GM12865 (cell line): ENCODE data around the gene GOLGA6L10.
A peak's percentile ranks its signal among the peaks of the same experiment; 100 is the strongest.
"Not testable (repeated sequence)": the region's sequence is repeated elsewhere in the genome, so short reads cannot be mapped to it uniquely, and the experiment has no call there.

ENCODE experiments used
- DNase-seq: peaks from one replicate; pipeline ENCODE4 v3.0.0; 2010; ENCODE audit warnings: low read depth
- H3K4me3 ChIP-seq: 2 replicates; pipeline ENCODE4 v1.5.1; 2011; ENCODE audit warnings: mild to moderate bottlenecking, low read depth, low read length, control low read depth
- TF ChIP-seq, protein P1 (sequence below): IDR thresholded peaks from 2 replicates; pipeline ENCODE4 v1.5.1; 2011; ENCODE audit warnings: low read length, control low read depth, low read depth, inconsistent platforms; ENCODE audit not compliant: insufficient read depth; ENCODE audit errors: missing control alignments

Gene GOLGA6L10, protein sequence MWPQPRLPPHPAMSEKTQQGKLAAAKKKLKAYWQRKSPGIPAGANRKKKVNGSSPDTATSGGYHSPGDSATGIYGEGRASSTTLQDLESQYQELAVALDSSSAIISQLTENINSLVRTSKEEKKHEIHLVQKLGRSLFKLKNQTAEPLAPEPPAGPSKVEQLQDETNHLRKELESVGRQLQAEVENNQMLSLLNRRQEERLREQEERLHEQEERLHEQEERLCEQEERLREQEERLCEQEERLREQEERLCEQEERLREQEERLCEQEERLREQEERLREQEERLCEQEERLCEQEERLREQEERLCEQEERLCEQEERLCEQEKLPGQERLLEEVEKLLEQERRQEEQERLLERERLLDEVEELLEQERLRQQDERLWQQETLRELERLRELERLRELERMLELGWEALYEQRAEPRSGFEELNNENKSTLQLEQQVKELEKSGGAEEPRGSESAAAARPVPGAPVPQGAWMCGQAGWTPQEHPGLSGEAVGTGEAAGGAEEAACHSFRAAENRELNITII

DNA sequence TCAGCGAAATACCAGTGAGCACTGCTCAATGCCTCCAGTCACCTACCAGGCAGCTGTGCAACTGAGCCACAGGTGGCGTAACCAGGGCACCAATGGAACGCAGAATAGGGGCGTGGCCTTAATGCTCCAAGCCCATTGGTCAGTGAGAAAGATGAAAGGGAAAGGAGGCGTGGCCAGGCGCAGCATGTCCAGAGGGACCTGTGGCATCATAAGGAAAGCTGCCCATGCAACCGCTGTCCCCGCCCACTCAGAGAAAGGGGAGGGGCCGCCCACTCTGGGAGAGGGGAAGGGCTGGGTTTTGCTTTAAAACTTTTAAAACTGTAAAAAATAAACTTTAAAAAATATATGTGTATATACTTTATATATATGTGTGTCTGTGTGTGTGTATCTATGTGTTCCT lies at the start of gene GOLGA6L10:
Gene GOLGA6L10 (minus strand): TSS at position 101 of the 400 bp plus-strand sequence. CDS start 100 bp downstream, at position 1.
- H3K4me3 ChIP-seq, DNase-seq: not testable (repeated sequence)

DNA sequence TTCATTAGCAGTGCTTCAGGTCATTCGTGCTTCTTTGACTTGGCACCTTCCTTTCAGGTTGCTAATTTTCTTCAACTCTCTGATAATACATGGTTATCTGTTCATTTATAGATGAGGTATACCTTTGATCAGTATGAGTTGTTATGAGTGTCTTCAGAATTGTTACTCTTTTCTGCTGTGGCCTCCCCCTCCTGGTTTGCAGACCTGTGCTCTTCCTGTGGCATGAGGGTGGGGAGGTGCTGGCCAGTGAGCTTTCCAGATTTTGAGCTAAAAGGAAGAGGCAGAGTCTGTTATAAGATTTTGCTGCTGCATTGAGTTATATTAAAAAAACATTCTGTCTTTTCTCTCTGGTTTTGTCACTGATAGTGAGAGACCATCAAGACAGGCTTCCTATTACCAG lies 49.5 kb upstream of the GOLGA6L10 start:
- TF ChIP-seq, protein P1, sequence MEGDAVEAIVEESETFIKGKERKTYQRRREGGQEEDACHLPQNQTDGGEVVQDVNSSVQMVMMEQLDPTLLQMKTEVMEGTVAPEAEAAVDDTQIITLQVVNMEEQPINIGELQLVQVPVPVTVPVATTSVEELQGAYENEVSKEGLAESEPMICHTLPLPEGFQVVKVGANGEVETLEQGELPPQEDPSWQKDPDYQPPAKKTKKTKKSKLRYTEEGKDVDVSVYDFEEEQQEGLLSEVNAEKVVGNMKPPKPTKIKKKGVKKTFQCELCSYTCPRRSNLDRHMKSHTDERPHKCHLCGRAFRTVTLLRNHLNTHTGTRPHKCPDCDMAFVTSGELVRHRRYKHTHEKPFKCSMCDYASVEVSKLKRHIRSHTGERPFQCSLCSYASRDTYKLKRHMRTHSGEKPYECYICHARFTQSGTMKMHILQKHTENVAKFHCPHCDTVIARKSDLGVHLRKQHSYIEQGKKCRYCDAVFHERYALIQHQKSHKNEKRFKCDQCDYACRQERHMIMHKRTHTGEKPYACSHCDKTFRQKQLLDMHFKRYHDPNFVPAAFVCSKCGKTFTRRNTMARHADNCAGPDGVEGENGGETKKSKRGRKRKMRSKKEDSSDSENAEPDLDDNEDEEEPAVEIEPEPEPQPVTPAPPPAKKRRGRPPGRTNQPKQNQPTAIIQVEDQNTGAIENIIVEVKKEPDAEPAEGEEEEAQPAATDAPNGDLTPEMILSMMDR: no peak
- no peak overlapping the region for H3K4me3 ChIP-seq
- no peak for DNase-seq

DNA sequence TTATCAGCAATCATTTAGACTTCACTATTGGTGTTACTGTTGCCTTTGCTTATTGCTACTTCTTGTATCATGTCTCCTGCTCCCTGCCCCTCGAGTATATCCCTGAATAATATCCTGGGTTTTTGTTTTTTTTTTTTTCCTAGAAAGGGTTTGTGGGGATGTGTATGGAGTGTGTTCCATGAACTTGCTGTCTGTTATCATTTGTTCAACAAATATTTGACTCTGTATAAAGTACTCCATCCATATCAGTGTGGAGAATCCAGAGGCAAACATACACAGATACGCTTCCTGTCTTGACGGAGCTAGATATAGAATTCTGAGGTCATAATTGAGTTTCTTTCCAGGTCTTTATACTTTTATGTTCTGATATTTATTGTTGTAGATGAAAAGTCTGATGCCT lies 48.5 kb upstream of the GOLGA6L10 start:
- H3K4me3 ChIP-seq: no peak overlapping the region
- no peak for DNase-seq
- TF ChIP-seq, protein P1: no peak

DNA sequence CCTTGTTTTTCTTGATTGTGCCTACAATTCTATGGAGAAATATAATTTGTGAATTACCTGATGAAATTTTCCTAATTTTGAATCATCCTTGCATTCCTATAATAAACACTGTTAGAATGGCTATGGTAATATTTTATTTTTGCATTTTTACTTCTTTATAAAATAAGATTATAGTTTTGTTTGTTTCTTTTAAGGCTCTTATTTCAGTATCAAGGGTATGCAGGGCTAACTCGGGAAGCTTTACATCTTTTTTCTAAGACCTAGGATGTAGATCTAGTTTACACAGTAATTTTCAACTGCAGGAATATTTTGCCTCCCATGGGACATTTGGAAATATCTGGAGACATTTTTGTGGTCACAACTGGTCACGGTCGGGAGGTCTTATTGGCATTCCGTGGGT lies 46.5 kb upstream of the GOLGA6L10 start:
- not testable (repeated sequence) for H3K4me3 ChIP-seq, DNase-seq

DNA sequence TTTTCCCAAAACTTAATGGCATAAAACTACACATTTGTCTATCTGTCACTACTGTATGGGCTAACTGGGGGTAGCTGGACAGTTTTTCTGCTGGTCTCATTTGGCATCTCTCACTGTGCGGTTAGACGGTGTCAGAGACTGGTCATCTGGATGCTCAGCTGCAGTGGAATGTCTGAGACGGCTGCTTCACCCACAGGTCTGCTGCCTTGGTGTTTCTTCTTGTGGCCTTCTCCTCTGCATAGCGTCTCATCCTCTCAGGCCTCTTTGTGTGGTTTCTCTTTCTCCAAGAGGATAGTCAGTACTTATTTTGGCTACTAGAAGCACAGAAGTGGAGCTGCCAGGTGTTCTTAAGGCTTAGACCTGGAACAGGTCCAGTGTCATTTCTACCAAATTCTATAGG lies 44.4 kb upstream of the GOLGA6L10 start:
- DNase-seq: no peak
- TF ChIP-seq, protein P1: no peak
- H3K4me3 ChIP-seq: no peak overlapping the region

DNA sequence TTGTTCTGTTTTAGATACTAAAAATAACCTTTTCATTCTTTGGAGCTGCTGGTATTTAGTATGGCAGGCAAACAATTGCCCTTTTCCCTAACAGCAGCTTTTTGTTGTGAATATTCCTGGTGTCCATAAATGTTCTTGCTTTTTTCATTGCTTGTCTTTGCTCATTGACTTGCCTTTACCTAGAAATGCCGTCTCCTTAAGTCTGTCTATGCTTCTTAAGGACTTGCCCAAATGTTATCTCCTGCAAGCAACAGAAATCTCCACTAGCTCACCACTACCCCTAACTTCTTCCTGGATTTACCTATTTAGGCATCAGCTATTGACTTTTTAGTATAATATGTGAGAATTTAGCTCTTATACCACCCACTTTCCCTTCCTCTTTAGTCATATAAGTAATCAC lies 42.8 kb upstream of the GOLGA6L10 start:
- DNase-seq, H3K4me3 ChIP-seq: not testable (repeated sequence)

DNA sequence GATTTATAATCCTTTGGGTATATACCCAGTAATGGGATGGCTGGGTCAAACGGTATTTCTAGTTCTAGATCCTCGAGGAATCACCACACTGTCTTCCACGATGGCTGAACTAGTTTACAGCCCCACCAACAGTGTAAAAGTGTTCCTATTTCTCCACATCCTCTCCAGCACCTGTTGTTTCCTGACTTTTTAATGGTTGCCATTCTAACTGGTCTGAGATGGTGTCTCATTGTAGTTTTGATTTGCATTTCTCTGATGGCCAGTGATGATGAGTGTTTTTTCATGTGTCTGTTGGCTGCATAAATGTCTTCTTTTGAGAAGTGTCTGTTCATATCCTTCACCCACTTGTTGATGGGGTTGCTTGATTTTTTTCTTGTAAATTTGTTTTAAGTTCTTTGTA lies 40.9 kb upstream of the GOLGA6L10 start:
- not testable (repeated sequence) for DNase-seq, H3K4me3 ChIP-seq

DNA sequence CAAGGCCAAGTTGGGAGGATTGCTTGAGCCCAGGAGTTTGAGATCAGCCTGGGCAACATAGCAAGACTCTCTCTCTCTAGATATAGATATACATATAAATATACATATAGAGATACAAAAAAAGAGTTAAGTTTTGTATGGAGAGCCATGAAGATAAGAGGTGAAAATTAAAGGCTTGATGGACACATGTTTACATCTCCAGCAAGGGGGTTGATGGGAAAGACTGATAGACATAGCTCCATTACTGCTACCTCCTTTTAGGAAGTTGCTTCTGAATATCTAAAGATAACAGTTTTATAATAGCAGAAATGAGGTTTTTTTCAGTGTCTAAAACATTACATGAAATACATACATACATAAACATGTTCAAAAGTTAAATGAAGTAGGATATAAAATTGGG lies 37.9 kb upstream of the GOLGA6L10 start:
- DNase-seq: not testable (repeated sequence)

DNA sequence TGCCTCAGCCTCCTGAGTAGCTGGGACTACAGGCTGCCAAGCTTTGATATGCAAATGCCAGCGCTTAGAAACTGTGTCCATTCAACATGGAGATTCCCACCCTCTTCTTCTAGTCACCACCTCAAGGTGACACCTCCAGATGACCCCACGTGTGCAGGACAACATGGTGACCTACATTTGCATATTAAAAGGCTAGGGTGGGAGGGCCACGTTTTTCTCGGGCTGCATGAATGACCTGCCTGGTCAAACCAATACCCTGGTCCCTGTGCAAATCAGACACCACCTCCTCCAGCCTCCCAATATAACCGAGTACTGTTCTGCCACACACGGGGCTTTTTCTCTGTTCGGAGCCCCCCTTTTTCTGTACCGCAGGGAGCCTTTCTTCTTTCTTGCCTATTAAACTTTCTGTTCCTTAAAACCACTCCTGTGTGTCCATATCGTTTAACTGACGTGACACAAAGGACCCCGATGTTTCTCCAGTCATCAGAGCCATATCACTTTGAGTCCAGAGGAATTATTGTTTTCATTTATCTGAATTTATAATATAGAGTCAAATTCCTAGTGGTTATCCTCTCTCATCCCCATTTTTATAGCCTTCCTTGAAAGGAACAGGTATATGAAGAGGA lies 32.2 kb upstream of the GOLGA6L10 start:
- not testable (repeated sequence) for H3K4me3 ChIP-seq
- DNase-seq: peak; percentile 8

More for the DNA sequence above, 37.9 kb upstream of the GOLGA6L10 start:
- H3K4me3 ChIP-seq: not testable (repeated sequence)

DNA sequence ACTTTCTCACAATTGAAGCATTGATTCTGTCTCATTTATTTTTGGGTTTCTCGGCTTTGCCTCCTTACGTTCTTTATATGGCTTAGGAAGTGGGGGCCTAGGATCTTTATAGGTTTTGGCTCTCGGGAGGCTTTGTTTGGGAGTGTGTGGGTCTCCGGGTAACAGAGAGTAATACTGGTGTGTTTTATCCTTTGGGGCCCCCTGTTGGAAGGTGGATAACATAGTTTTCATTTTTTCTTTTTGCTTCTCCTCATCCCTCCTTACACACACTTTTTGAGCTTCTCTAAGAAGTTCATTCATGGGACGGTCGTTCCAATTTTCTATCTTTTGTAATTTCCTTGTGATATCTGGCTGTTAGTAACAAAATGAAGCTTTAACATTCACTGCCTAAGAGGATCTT lies 30.3 kb upstream of the GOLGA6L10 start:
- not testable (repeated sequence) for DNase-seq, H3K4me3 ChIP-seq

DNA sequence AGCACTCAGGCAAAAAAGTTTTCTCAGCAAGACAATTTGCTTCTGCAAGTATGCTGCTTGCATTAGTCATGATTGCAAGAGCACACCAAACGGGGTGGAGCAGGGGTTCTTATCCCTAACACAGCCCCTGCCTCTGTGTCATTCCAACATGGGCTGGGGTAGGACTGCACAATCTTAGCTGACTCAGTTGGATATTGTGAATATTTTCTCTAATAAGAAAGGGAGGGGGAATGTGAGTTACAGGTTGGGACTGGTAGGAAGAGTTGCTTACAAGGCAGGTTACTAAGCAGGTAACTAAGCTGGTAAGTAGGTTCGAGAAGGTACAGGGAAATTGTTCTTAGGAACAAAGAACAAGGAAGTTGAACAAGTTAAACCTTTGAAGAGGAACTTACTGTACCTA lies 24.4 kb upstream of the GOLGA6L10 start:
- not testable (repeated sequence) for DNase-seq, H3K4me3 ChIP-seq
